HG03457 (cell line): ENCODE results near the gene NTNG2.
"Not testable (repeated sequence)": the region's sequence is repeated elsewhere in the genome, so short reads cannot be mapped to it uniquely, and the experiment has no call there.

Experiments used
- ATAC-seq: cut with Tn5 transposase; IDR thresholded peaks from one replicate; pipeline ENCODE4 v1.9.1; 2021; ENCODE audit warnings: moderate number of reproducible peaks; ENCODE audit not compliant: unreplicated experiment

NTNG2 gene

DNA sequence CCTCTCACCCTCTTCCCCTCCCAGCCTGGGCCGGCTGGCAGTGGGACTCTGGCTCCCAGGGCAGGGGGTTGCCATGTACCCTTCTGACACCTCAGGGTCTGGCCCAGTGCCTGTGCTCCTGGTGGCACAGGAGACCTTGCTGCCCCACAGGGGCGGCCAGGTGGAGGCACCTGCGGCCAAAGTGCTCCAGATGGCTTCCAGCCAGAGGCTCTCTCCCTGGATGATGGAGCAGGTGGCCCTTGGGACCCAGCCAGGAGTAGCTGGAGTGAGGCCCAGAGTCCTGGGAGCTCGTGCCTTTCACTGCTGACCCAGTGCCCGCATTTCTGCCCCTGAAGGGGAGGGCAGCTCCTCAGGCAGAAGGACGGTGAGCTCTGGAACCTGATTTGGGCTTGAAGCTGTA, 87.3 kb downstream of the NTNG2 start:
- ATAC-seq: no peak

DNA sequence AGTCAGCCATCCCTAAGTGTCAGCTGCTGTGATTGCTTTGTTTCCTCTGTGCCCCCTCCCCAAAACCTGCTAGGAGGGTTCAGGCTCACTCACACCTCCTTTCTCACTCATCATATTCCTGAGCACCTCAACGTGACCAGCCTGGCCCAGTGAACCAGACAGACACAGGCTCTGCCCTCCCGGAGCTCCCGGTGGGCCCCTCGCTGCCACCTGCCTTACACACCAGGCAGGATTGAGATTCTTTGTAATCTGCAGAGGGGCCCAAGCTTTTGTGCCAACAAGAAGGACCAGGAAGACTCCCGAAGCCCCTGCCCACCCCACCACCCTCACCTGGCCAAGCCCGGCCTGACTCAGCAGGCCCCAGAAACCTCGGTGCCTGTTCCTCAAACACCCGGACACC, 87.8 kb downstream of the NTNG2 start:
- ATAC-seq: no peak

DNA sequence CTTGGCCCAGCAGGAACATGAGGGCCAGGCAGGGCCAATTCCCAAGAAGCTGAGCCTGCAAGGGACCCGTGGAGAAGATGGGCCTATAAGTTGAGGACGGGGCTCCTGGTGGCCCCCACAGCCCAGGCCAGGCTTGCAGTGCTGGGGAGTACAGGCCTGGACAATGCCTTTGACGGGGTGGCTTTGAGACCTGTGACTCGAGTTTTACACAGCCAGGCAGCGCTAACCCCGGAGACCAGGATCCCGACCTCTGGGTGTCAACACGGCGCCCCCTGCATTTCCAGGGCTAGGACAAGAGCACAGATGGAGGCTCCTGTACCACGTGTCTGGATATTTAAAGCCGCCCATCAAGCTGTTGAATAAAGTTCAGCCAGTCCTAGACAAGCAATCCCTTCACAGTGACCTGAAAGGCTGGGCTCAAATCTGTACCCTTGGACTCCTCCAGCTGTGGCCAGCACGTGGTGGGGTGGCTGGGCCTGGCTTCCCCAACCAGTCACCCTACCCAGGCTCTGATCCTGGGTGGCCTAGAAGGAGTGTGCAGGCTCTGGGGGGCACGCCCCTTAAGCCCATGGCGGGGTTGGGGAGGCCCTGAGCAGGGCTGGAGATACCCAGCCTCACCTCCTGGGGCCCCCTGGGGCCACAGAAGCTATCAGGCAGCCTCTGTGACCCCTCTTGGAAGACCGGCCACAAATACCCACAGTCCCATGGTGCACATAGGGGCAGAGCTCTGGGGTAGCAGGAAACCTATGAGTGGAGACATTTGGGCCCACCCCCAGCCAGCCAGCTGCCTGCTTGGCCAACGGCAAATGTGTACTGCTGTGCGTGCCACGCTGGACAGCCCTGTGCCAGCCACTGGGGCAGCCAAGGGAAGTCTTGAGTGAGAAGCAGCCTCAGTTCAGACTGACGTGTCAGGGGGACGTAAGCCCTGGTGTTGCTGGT, 88.7 kb downstream of the NTNG2 start:
- no peak for ATAC-seq

DNA sequence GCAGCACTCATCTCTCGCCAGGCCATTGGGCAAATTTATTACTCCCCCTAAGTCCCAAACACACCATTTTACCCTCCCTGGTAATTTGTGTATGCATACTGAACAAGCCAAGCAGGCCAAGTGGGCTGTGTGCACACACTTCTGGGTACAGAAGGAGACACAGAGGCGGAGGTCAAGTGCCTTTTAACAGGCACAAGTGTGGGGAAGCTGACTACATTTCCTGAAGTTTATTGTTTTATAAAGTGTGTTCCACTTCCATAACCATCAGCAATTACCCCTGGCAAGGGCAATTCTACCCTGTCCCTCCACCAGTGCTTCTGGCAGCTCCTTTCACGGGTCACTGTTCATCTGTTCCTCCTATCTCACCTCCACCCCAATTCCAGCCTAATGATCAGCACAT, 99.0 kb downstream of the NTNG2 start:
- ATAC-seq: no peak

DNA sequence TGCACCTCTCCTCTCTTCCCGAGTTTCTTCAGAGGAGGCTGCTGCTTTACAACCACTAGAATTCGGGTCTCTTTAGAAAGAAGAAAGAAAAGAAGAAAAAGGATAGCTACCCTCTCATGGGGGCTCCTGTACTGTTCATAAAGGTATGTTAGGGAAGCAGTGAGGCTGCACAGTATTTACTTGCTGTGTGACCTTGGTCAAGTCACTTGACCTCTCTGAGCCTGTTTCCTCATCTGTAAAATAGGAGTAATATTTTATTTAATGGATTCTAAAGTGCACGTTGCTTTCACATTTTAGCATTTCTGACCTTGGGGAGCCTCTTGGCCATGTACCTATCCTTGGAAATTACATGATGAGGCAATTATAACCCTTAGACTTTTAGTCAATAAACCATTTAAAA, 104.2 kb downstream of the NTNG2 start:
- ATAC-seq: no peak

DNA sequence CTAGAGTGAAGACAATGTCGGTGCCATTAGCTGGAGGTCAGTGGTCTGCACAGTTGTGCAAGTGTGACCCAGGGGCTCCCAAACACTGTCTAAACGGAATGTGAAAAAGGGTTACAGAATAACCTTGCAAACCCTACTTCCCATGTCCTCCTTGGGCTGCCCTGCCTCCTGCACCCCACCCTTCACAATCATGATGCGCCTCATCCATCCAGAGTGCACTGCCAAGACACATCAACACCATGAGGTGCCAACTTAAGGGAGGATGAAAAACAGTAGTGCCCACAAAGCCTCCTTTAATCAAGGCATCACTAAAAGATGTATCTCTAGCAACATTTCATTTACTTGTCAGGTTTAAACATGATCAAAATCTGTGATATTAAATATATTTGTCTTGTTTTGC, 105.8 kb downstream of the NTNG2 start:
- no peak for ATAC-seq

DNA sequence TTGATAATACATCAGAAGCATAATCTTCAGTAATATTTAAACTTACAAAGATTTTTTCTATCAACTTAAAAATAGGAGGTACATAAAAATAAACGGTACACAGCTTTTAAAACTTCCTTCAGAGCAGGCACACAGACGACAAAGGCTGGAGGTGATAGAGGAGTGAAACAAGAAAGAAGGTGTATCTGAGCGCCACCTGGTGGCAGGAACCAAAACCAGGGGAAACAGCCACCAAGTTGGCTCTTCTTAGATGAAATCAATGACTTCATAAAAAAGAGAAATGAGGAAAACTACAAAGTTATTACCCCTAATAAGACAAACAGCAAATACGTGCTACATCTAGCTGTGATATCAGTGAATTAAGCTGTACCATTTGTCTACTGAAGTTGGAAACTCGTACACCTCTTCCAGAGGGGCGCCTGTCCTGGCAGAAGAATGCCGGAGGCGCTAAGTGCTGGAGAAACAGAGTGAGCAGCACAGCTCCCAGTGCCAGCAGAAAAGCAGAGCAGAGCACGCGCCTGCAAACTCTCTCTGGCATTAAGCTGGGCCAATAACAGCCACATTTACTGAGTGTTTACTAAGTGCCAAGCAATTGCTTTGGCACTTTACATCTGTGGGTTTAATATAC, 107.0 kb downstream of the NTNG2 start:
- no peak for ATAC-seq

- ATAC-seq: not testable (repeated sequence)
Observed at GRCh38 chr9:132269704-132270516, 108.1 kb downstream of the NTNG2 start.

GRCh38 chr9:132274861-132275260, 113.0 kb downstream of the NTNG2 start:
- no peak for ATAC-seq

DNA sequence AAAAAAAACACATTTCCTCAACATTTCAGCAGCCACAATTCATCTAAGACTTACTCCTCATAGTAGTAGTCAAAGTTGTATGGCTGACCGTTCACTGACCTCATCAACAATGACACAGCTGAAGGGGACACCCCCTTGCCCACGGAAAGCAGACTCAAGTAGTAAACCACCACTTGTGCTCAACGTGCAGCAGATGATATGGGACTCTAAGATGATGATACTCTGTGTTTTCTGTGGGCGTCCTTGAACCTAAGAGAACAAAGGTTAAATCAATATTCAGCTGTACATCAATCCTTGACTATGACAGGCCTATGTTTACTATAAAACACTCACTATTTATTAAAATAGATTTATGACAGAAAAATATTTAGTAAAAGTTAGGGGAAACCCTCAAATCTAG, 121.3 kb downstream of the NTNG2 start:
- no peak for ATAC-seq

- ATAC-seq: no peak
Observed at GRCh38 chr9:132283863-132284262, 122.0 kb downstream of the NTNG2 start.

DNA sequence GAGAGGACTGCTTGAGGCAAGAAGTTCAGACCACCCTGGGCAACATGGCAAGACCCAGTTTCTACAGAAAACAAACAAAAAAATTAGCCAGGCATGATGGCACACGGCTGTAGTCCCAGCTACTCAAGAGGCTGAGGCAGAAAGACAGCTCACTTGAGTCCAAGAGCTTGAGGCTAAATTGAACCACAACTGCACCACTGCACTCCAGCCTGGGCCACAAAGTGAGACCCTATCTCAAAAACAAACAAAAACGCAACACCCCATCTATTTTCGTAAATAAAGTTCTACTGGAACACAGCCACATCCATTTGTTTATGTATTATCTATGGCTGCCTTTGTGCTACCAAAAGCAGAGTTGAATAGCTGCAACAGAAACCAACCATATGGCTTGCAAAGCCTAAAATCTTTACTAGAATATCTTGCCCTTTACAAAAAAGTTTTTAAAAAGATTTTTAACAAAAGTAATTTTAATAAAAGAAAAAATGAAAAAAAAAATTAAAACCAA, 125.5 kb downstream of the NTNG2 start:
- no peak for ATAC-seq

GRCh38 chr9:132288361-132288760, 126.5 kb downstream of the NTNG2 start:
- ATAC-seq: no peak

DNA sequence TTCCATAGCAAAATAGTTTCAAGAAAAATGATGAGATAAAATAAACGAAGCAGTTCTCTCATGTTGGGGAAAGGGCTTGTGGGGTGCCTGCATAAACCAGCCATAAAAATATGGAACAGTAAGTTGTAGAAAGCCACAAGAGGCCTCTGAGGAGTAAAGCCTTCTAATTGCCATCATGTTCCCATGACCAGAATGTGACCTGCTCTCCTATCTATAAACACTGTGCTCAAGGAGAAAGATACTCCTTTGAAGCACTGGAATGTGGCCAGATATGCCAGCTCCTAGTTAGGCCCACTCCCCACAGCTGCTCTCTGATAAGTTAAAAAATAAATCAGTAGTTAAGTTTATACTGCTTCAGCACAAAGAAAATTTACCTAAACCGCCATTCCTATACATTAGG, 127.1 kb downstream of the NTNG2 start:
- ATAC-seq: no peak

DNA sequence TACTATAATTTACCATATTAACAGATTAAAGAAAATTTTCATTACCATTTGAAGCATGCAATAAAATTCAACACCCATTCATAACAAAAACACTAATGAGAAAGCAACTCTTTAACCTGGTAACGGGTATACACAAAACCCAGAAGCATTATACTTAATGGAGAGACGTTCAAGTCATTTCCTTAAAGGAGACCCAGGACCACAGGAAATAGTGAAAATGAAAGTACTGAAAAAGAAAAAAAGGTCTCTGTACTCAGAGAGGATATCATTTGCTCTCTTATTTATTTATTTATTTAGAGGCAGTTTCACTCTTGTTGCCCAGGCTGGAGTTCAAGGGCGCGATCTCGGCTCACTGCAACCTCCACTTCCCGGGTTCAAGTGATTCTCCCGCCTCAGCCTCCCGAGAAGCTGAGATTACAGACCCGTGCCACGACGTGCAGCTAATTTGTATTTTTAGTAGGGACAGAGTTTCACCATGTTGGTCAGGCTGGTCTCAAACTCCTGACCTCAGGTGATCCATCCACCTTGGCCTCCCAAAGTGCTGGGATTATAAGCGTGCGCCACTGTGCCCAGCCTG, 131.4 kb downstream of the NTNG2 start:
- ATAC-seq: no peak
